SK-N-SH treated with all-trans-retinoic acid at 6 μM for 48 hours (cell line): ENCODE data around the gene CCDC183.

Source experiments
- OSR1 ChIP-seq: fragments of 250-450 bp; sonication (Bioruptor Pico); IDR thresholded peaks from 2 replicates; pipeline ENCODE4 v1.8.0; 2022; ENCODE audit warnings: moderate library complexity, mild to moderate bottlenecking, inconsistent platforms
- TCF4 ChIP-seq: fragments of 250-450 bp; sonication (Bioruptor Pico); IDR thresholded peaks from 2 replicates; pipeline ENCODE4 v1.8.0; 2021; ENCODE audit warnings: mild to moderate bottlenecking, moderate library complexity, borderline replicate concordance
- ZC3H10 ChIP-seq: fragments of 250-450 bp; sonication (Bioruptor Pico); IDR thresholded peaks from 2 replicates; pipeline ENCODE4 v1.5.1; 2021; ENCODE audit warnings: mild to moderate bottlenecking, moderate library complexity
- ZFP3 ChIP-seq: fragments of 250-450 bp; sonication (Bioruptor Pico); IDR thresholded peaks from 2 replicates; pipeline ENCODE4 v1.5.0; 2020; ENCODE audit warnings: mild to moderate bottlenecking, moderate library complexity
- TF ChIP-seq, protein P1 (sequence below): fragments of 250-450 bp; sonication (Bioruptor Pico); IDR thresholded peaks from 2 replicates; pipeline ENCODE4 v1.5.0; 2020; ENCODE audit warnings: mild to moderate bottlenecking, moderate library complexity

DNA sequence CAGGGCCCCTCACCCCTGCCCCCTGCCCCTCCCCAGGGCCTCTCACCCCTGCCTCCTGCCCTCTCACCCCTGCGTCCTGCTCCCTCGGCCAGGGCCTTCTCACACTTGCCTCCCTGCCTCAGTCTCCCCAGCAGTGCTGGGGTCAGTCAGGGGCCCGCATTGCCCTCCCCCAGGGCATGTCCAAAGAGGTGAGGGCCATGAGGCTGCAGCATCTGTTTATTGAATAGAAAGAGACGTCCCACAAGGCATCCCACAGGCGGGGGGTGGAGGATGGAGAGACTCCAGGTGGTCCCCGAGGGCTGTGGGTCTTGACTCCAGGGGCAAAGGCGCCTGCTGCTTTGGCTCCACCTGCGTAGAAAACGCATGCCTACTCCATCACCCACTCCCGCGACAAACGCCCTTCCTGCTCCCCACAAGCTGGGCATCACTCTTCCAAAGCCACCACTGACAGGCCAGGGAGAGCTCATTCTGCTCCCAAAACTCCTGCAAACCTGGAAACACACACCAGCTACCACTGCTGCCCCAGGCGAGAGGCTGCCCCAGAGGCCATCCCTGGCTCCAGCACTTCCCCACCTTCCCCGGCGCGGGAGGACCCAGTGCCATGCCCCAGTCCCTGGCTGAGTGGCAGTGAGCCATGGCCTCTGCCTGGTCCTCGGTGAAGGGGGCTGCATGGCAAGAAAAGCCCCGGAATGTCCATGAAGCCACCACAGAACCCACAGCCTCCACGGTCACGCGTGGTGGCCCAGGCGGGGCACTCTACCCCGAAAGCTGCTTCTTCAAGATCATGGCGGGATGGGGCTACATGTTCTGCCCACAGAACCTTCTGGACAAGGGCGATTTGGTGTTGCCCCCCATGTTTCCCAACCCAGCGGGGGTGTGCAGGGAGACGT is 36.5 kb upstream of the CCDC183 start:
- TF ChIP-seq, protein P1, sequence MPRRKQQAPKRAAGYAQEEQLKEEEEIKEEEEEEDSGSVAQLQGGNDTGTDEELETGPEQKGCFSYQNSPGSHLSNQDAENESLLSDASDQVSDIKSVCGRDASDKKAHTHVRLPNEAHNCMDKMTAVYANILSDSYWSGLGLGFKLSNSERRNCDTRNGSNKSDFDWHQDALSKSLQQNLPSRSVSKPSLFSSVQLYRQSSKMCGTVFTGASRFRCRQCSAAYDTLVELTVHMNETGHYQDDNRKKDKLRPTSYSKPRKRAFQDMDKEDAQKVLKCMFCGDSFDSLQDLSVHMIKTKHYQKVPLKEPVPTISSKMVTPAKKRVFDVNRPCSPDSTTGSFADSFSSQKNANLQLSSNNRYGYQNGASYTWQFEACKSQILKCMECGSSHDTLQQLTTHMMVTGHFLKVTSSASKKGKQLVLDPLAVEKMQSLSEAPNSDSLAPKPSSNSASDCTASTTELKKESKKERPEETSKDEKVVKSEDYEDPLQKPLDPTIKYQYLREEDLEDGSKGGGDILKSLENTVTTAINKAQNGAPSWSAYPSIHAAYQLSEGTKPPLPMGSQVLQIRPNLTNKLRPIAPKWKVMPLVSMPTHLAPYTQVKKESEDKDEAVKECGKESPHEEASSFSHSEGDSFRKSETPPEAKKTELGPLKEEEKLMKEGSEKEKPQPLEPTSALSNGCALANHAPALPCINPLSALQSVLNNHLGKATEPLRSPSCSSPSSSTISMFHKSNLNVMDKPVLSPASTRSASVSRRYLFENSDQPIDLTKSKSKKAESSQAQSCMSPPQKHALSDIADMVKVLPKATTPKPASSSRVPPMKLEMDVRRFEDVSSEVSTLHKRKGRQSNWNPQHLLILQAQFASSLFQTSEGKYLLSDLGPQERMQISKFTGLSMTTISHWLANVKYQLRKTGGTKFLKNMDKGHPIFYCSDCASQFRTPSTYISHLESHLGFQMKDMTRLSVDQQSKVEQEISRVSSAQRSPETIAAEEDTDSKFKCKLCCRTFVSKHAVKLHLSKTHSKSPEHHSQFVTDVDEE (CRISPR knock-in tag) = no peak
- TF ChIP-seq ZFP3 (CRISPR knock-in tag) = no peak
- no peak for TF ChIP-seq TCF4
- no peak for TF ChIP-seq OSR1 (CRISPR knock-in tag)
- TF ChIP-seq ZC3H10 (CRISPR knock-in tag) = no peak
